Smooth muscle cell (in vitro differentiated cells): ENCODE data around the gene DENND1A. TPM values are rescaled to one million over a fixed set of nuclear protein-coding genes. Genes with fewer than 3 reads are reported as not detected.

Experiments
- DNase-seq: peaks from one replicate; lab custom pipeline; 2025; ENCODE audit not compliant: unreplicated experiment; lab: John Stamatoyannopoulos, UW
- H2AFZ ChIP-seq: fragments of 200-600 bp; sonication (generic); 2 replicates; pipeline ENCODE4 v1.6.0; 2016; ENCODE audit warnings: antibody characterized with exemption, low read depth, mild to moderate bottlenecking
- H3F3A ChIP-seq: fragments of 200-600 bp; sonication (generic); 2 replicates; pipeline ENCODE4 v1.6.0; 2017; ENCODE audit warnings: antibody characterized with exemption, low read depth
- H3K27ac ChIP-seq: fragments of 200-600 bp; sonication (generic); 2 replicates; pipeline ENCODE4 v1.5.1; 2016; ENCODE audit warnings: low read depth, mild to moderate bottlenecking
- H3K27me3 ChIP-seq: fragments of 200-600 bp; sonication (generic); 2 replicates; pipeline ENCODE4 v1.6.1; 2016; ENCODE audit warnings: low read depth, mild to moderate bottlenecking
- H3K36me3 ChIP-seq: fragments of 200-600 bp; sonication (generic); 2 replicates; pipeline ENCODE4 v1.5.1; 2016; ENCODE audit warnings: low read depth
- H3K4me1 ChIP-seq: fragments of 200-600 bp; sonication (generic); 2 replicates; pipeline ENCODE4 v1.5.1; 2016; ENCODE audit warnings: low read depth
- H3K4me2 ChIP-seq: fragments of 200-600 bp; sonication (generic); 2 replicates; pipeline ENCODE4 v1.6.0; 2016; ENCODE audit warnings: mild to moderate bottlenecking
- H3K4me3 ChIP-seq: fragments of 200-600 bp; sonication (generic); 2 replicates; pipeline ENCODE4 v1.5.1; 2016; ENCODE audit warnings: mild to moderate bottlenecking
- H3K79me2 ChIP-seq: fragments of 200-600 bp; sonication (generic); 2 replicates; pipeline ENCODE4 v1.6.0; 2016; ENCODE audit warnings: low read depth, mild to moderate bottlenecking
- H3K9ac ChIP-seq: fragments of 200-600 bp; sonication (generic); 2 replicates; pipeline ENCODE4 v1.6.0; 2016; ENCODE audit warnings: low read depth
- H3K9me3 ChIP-seq: fragments of 200-600 bp; sonication (generic); replicated peaks from 2 replicates; pipeline ENCODE4 v1.5.1; 2016; ENCODE audit warnings: low read depth
- H4K20me1 ChIP-seq: fragments of 200-600 bp; sonication (generic); 2 replicates; pipeline ENCODE4 v1.6.0; 2016; ENCODE audit warnings: low read depth
- WGBS: methylation state at CpG from one replicate; pipeline ENCODE4 v1.1.7; 2016; ENCODE audit warnings: low lambda C conversion rate; 5-methylcytosine and 5-hydroxymethylcytosine counted together
- polyA plus RNA-seq: library from polyadenylated mRNA; unstranded; fragments of >200 nt; fragmentation: Nextera tagmentation; extraction: Ambion mirVana; gene quantifications from 2 replicates; pipeline ENCODE4 v1.2.1, GENCODE V29; 2016
- total RNA-seq: library from RNA; depleted of rRNA; stranded (reverse); fragments of >200 nt; gene quantifications from 2 replicates; pipeline ENCODE4 v1.2.3, GENCODE V29; 2014
- TF ChIP-seq, protein P1 (sequence below): fragments of 200-600 bp; sonication (generic); IDR thresholded peaks from 2 replicates; pipeline ENCODE4 v1.5.1; 2017; ENCODE audit warnings: borderline replicate concordance, mild to moderate bottlenecking, antibody characterized with exemption; ENCODE audit not compliant: insufficient read depth, poor library complexity, severe bottlenecking

The DENND1A gene
- total and polyA plus RNA-seq, 2 experiments from 2014 or later: 8.1 to 20.2 TPM

GRCh38 chr9:123834218-123834888 lies 95.6 kb downstream of the DENND1A start:
- H3K4me2 ChIP-seq: no peak overlapping the region
- no peaks in the 10 kb centered on the region for H3K27me3 ChIP-seq
- H3K9ac ChIP-seq: no peak overlapping the region
- H3K36me3 ChIP-seq: no peaks in the 10 kb centered on the region
- peaks cover 6% of the 10 kb centered on the region for H4K20me1 ChIP-seq
- WGBS: 75% methylated on average over 7 of the region's 7 CpGs
- TF ChIP-seq, protein P1, sequence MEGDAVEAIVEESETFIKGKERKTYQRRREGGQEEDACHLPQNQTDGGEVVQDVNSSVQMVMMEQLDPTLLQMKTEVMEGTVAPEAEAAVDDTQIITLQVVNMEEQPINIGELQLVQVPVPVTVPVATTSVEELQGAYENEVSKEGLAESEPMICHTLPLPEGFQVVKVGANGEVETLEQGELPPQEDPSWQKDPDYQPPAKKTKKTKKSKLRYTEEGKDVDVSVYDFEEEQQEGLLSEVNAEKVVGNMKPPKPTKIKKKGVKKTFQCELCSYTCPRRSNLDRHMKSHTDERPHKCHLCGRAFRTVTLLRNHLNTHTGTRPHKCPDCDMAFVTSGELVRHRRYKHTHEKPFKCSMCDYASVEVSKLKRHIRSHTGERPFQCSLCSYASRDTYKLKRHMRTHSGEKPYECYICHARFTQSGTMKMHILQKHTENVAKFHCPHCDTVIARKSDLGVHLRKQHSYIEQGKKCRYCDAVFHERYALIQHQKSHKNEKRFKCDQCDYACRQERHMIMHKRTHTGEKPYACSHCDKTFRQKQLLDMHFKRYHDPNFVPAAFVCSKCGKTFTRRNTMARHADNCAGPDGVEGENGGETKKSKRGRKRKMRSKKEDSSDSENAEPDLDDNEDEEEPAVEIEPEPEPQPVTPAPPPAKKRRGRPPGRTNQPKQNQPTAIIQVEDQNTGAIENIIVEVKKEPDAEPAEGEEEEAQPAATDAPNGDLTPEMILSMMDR: no peak
- H3K27ac ChIP-seq: no peak overlapping the region
- no peaks in the 10 kb centered on the region for H3K79me2 ChIP-seq
- H3K9me3 ChIP-seq: peaks cover 8% of the 10 kb centered on the region
- no peaks in the 10 kb centered on the region for H3F3A ChIP-seq
- H3K4me3 ChIP-seq: no peak overlapping the region
- DNase-seq: no peak
- H3K4me1 ChIP-seq: peaks cover 22% of the 10 kb centered on the region
- H2AFZ ChIP-seq: no peak overlapping the region

GRCh38 chr9:123832858-123833650 lies 96.9 kb downstream of the DENND1A start:
- Histone ChIP-seq H2AFZ (no peak overlapping the region), H4K20me1 (peaks cover 6% of the 10 kb centered on the region), H3K79me2 (no peaks in the 10 kb centered on the region), H3K36me3 (peaks cover 10% of the 10 kb centered on the region), H3F3A (no peaks in the 10 kb centered on the region), H3K9ac (no peak overlapping the region), H3K4me3 (no peak overlapping the region), H3K27me3 (no peaks in the 10 kb centered on the region), H3K4me2 (no peak overlapping the region), H3K9me3 (peaks cover 19% of the 10 kb centered on the region), H3K4me1 (peaks cover 22% of the 10 kb centered on the region), H3K27ac (no peak overlapping the region)
- WGBS: 98% methylated on average over 8 of the region's 8 CpGs
- DNase-seq: no peak
- TF ChIP-seq, protein P1: no peak

DNA sequence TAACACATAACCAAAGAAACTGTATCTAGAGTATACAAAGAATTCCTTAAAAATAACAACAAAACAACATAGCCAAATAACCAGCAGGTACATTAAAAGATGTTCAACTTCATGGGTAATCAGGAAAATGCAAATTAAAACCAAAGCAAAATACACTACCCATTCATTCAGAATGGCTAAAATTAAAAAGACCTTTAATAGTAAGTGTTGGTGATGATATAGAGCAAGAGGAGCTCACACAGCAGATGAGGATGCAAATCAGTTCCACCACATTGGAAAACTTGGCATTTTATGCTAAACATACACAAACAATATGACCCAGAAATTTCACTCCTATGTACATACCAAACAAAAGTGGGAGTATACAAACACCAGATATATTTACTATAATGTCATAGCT lies 97.8 kb downstream of the DENND1A start:
- no peak overlapping the region for H2AFZ ChIP-seq
- H3K27ac ChIP-seq: no peak overlapping the region
- H3F3A ChIP-seq: no peaks in the 10 kb centered on the region
- peaks cover 22% of the 10 kb centered on the region for H3K4me1 ChIP-seq
- TF ChIP-seq, protein P1: no peak
- DNase-seq: no peak
- H4K20me1 ChIP-seq: peaks cover 6% of the 10 kb centered on the region
- no peaks in the 10 kb centered on the region for H3K79me2 ChIP-seq
- no peaks in the 10 kb centered on the region for H3K27me3 ChIP-seq
- H3K4me3 ChIP-seq: no peak overlapping the region
- H3K36me3 ChIP-seq: peaks cover 12% of the 10 kb centered on the region
- no peak overlapping the region for H3K9ac ChIP-seq
- peaks cover 19% of the 10 kb centered on the region for H3K9me3 ChIP-seq
- no peak overlapping the region for H3K4me2 ChIP-seq
